ENCODE measurements around the gene HRH2.

The HRH2 gene

DNA sequence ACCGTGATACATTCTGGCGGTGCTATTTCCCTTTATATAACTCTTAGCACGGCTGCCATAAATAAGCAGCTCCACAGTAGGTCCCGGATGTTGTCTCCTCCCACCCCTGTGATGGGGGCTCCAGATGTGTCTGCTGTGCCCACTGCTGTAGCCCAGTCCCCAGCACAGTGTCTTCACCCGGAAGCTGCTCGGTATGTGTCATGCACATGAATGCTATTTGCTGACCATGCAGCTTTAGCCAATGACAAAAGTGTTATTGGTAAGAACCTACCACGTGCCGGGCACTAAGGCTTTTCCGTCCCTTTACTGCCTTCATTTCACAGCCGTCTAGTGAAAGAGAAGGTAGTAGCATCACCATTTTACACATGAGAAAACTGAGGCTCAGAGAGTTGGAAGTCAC lies 20.2 kb downstream of the HRH2 start:
- no peak for DNase-seq

DNA sequence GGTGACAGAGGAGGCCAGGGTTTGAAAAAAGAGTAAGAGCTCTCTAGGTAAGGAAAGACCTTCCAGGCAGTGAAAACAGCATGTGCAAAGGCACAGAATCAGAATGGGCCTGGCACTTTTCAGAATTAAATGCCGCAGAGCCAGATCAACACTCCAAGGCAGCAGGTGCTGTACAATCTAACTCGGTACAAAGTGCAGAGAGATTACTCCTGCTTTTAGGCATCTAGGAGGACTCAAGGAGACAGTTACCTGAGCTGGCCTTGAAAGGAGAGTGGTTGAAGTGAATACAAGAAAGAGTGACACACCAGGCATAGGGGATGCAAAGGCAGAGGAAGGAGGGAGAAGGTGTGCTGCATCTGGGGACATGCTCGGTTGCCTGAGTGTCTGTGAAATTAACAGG lies 21.5 kb downstream of the HRH2 start:
- DNase-seq, result no peak

DNA sequence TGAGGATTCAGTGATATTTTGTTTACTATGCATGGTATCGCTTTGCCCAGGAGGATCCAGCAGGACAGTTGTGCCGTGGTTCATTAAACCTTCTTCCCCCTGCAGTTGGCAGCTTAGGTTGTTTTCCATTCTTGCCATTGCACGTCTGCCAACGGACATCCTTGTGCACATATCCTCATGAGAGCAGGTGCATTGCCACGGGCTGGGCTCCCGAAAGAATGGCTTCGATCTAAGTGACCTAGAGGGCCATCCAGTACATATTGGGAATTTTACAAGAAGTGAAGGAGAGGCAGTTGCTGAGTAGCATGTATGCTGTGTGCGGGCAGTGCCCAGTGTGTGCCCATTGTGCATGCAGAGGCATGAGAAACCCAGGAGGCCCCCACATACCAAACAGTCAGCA lies 22.1 kb downstream of the HRH2 start:
- no peak for DNase-seq

DNA sequence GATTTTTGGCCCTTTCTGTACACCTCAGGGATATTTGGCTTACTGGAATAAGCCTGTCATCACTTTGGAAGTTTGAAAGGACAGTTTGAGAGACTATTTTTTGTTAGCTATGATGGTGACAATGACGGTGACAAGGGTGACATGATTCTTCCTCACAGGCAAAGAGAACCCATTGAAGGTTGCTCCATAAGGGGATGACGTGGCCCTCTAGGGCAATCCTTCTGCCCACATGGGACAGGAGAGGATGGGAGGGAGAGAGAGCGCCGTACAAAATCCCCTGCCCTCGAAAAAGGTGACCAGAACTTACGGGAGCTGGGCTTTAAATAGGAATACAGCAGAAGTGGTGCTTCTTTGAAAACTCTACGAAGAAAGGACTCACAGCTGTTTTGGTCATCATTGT lies 22.6 kb downstream of the HRH2 start:
- DNase-seq, result no peak

DNA sequence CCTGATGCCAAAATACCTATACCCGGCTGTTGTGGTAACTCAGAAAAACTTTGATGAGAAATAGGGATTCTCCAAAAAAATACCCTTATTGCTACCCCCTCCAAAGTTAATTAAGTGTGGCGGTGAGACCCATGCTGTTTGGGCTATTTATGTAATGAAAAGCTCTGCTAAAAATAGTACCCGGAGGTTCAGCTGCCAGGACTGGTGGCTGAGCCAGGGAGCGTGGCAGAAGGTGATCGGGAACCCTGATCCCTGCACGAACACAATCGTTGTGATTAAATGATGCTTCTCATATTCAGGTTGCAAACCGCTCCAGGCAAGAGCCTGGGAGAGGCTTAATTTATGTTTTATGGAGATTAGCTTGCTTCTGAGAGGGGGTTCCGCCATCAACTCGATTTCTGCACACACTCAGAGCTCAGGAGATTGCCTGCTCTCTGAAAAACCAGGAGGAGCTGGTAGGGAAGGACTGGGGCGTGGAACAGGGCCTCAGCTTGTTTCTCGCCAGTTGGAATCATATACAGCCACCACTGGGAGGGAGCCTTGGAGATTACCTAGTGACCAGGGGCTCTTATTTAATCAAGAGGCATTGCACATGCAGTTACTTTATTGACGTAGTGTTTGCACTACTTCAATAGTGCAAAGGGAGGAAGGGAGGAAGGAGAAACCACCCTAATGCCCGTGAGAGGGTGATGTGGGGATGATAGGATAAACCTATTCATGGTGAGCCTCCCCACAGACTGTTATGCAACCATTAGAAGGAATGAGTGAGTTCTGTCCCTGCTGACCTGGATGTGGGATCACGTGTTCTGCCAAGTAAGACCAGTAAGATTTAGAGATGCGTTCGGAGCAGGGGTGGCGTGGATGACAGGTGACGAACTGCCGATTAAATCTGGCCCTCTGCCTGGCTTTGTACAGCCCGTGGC lies 23.4 kb downstream of the HRH2 start:
- DNase-seq, result no peak

DNA sequence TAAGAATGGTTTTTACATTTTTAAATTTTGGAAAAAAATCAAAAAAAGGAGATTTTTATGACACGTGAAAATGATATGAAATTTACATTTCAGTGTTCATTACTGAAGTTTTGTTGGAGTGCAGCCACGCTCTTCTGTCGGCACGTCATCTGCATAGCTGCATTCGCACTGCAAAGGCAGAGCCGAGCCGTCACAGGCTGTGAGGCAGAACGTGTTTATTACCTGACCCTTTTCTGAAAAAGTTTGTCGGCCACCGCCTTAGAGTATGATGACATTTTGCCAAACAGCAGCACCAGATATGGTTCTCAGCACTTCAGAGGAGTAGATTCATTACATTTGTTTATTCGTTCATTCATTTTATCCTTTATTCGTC lies 24.1 kb downstream of the HRH2 start:
- DNase-seq, result no peak

DNA sequence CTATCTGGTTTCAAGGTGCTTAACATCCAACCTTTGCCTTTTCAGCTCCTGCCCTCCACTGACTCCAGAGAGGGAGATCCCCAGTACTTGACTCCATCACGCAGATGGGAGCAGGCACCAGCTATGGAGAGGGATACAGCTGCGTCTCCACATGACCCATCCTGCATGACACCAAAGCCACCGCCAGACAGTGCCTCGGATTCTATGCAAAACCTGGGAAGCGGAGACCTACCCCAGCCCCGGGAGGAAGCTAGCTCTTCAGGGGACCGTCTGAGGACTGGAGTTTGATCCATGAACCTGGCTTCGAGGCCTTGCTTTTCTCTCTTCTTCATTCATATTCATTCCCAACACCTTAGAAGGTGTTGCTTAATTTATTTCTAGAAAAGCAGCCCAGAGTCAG lies 24.8 kb downstream of the HRH2 start:
- no peak for DNase-seq

DNA sequence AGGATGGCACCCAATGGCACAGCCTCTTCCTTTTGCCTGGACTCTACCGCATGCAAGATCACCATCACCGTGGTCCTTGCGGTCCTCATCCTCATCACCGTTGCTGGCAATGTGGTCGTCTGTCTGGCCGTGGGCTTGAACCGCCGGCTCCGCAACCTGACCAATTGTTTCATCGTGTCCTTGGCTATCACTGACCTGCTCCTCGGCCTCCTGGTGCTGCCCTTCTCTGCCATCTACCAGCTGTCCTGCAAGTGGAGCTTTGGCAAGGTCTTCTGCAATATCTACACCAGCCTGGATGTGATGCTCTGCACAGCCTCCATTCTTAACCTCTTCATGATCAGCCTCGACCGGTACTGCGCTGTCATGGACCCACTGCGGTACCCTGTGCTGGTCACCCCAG lies 25.4 kb downstream of the HRH2 start:
- DNase-seq, result no peak

DNA sequence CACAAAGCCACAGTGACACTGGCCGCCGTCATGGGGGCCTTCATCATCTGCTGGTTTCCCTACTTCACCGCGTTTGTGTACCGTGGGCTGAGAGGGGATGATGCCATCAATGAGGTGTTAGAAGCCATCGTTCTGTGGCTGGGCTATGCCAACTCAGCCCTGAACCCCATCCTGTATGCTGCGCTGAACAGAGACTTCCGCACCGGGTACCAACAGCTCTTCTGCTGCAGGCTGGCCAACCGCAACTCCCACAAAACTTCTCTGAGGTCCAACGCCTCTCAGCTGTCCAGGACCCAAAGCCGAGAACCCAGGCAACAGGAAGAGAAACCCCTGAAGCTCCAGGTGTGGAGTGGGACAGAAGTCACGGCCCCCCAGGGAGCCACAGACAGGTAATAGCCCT lies 26.1 kb downstream of the HRH2 start:
- no peak for DNase-seq

DNA sequence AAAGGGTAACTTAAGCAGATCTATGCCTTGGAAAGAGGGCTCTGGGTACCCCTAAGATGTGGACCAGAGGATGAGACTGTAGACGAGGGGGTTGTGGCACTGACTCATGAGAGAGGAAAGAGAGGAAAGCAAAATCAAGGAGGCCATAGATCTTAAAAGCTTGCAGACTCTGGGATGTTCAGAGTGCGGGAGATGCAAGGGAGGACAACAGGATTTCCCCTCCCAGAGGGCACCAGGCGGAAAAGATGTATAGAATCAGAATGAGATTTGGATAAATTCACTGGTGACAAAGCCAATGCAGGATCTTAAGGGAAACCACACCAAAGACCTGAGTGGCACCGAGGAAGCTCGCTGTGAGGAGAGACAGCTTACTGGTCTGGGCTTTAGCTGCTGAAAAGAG lies 27.1 kb downstream of the HRH2 start:
- no peak for DNase-seq

DNA sequence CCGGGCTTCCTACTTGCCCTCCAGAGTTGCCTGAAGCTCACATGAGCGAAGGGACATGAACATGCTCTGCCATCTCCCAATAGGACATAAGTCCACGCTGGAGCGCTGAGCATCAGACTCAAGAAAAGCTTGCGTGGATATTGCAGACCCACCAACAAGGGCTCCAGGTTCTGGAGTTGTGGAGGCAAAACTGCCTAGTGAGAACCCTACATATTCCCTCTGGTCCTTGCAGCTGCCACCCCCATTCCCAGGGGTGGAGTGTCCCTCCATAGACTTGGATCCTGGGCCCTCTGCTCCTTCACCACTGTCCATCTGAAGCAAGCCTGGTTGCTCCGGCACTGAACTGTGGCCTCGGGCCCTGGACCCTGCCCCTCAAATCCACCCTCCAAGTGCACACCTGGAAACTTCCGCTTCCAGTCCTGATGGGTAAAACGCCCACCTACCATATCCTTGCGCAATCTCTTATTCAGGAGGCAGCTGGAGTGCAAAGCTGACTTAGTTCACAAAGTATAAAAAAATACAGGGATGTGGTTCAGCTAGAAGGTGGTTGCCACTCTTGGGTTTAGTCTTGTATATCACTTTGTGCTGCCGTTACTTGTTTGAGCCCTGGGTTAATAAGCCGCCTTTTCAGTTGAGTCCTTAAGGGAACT lies 28.0 kb downstream of the HRH2 start:
- DNase-seq, result no peak

DNA sequence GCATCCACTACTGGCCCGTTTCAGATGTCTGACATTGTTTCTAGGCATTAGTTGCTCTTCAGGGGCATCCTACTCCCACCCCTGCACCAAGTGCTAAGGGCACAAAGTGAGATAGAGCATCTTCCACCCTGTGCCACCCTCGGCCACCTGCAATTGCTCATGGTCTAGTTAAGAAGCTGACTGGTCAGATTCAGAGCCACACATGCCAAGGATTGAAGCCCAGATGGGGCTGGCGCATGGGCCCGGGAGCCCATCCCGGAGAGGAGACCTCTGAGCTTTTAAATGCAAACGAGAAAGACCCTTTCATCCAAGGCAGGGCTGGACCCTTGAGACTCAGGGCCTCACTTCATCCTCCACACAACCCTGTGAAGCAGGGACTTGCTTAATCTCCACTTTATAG lies 28.5 kb downstream of the HRH2 start:
- no peak for DNase-seq

DNA sequence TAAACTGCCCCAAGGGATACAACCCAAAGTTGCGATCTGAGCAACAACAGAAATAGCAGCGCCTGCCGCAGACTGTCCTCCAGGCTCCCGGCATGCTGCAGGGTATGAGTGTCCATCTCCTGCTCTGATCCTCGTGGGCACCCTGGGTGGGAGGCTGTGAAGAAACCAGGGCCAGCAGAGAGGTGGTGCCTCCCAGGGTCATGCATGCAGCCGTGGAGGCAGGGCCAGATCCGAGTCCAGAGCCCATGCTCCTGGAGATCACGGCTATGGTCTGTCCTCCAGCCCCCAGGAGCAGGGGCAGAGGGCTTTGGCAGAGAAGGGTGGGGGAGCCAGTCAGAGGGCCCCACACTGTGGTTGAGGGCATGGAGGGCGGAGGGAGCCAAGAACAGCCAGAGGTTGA lies 29.0 kb downstream of the HRH2 start:
- DNase-seq, result no peak

DNA sequence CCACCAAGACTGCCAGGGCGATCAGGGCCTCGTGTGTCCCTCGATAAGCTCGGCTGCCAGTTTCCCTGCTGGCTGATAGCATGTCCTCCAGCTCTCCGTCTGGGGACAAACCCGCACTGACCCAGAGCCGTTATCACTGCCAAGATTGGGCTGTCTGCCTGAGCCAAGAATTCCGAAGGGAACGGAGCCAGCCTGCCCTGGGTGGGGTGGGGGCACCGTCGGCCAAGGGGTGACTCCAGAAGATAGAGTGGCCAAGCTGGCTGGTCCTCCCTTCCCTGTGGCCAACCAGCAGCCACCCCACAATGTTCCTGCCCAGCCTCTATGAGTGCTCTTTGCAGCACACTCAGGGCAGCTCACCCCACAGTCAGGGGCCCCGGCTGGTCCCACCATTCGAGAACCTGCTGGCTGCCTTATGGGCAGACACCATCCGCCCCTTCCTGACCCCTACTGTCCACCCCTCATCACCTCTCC lies 29.4 kb downstream of the HRH2 start:
- DNase-seq, result no peak

DNA sequence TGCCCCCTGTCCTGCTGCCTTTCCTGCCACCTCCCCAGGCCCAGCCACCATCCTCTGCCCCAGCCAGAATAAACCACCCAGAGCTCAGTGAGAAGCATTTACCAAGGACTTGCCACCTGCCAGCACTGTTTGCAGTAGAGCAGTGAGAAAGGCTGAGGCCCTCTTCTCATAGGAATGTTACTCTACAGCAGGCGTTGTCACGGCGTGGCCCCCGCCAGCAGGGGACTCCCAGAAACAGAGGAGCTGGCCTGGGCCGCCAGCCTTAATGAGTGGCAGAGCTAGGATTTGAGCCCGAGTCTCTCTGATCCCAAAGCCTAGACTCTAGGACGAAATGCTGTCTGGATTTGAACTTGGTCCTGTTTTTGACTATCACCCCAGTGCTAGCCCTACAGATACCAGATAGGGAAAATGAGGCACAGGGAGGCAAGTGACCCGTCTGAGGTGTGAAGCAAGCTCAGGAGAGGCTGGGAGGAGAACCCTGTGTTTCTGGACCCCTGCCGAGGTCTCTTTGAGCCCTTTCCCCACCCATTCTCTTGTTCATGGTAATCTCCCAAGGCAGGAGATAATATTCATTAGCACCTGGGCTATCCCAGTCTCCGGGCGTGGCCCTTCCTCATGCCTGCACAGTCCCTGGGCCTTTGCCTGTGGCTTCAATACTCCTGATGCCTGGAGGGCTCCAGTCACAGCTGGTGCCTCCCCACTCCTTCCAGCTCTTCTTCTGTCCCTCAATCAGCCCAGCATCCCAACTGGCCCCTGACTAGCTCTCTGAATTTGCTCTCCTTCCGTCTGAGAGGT lies 30.7 kb downstream of the HRH2 start:
- DNase-seq, result no peak

DNA sequence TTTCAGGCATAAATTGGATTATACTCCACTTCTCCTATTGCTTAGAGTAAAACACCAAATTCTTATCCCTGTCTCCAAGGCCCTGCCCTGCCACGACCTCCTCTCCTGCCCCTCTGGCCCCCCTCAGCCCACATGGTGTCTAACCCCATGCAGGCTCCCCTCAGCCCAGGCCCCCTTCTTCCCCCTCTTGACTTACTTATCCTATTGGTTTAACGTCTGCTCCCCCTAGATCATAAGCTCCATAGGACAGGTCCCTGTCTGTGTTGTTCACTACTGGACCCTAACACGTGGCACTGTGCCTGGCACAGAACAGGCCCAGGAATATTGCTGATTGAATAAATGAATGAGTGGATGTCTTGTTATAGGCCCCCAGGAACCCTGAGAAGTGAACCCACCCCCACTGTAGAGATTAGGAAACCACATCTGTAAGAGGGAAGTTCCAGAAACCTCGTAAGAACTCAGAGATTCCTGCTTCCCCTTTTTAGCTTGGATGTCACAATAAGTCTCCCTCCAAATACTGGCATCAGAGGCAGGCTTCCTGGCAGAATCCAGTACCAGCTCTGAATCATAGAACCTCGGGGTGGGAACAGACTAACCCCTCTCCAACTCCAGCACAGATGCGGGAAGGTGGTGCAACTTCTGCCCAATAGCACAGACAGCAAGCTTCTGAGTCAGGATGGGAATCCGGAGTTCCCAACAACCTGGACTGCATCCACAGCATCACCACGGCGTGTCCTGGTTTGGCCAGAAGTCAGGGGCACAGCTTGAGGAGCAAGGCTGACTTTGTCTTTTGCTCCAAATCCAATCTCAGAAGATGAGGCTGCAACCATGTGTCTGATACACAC lies 31.5 kb downstream of the HRH2 start:
- DNase-seq, result peak; percentile 61

DNA sequence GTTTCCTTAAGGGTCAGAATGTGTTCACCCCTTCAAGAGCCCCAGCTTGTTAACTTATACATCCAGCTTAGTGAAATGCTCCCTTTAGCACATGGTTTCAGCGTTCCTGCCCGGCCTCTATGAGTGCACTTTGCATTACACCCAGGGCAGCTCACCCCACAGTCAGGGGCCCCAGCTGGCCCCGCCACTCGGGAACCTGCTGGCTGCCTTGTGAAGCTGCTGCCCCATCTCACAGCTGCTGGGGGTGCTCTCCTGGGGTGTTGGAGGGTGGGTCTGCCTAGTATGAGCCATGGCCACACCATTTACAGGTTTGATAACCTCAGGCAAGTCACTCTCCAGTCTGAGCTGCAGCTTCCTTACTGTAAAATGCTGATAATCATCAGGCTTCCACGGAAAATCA lies 32.2 kb downstream of the HRH2 start:
- DNase-seq, result no peak

DNA sequence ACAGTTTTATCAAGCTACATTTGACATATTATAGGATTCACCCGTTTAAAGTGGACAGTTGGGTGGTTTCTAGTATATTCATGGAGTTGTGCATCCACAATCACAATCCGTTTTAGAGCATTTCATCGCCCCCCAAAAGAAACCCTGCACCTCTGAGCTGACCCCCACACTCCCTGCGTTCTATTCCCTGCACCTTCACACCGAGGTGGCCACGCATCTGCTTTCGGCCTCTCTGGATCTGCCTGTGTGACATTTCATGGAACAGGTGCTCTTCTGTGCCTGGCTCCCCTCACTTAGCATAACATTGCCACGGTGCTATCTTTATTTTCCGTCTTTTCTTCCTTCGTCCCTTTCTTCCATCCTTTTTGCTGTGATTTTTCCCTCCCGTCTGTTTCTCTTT lies 32.7 kb downstream of the HRH2 start:
- DNase-seq, result no peak

DNA sequence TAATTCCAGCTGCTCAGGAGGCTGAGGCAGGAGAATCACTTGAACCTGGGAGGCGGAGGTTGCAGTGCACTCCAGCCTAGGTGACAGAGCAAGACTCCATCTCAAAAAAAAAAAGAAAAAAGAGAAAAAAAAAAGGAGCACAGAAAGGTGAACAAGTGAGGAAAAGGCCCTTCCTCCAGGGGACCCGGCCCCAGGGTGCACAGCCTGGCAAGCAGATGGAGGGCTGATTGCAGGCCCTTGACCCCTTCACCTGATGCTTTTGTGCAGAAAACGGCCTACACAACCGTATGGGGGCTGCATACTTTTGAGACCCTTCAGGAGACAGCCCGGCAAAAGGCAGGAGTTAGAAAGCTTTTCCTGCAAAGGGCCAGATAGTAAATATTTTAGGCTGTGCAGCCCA lies 33.9 kb downstream of the HRH2 start:
- no peak for DNase-seq

DNA sequence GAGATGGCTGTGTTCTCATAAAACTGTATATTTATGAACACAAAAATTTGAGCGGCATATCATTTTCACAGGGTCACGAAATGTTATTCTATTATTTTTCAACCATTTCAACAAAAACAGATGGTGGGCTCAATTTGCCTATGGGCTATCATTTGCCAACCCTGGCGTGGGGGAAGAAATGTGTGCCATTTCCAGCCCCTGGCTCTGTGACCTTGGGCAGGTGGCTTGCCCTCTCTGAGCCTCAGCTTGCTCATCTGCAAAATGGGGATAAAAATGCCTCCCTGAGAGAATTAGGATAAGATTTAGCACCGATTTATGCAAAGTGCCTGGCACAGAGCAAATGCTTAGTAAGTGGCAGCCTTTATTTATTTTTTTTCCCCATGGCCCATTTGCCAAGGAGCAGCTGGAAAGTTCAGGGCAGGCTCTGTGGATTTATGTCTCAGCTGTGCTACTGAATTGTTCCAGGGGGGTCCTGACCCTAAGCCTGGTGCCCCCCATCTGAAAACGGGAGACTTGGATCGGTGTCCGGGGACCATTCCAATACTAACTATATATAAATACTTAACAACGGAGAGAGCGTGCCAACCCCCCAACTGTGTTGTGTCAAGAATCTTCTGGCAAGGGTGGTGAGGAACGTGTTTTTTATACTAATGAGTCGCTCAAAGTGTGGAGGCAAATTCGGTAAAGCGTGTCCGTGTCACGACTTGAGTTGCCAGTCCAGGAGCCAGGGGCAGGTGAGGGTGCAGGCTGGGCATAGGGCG lies 34.5 kb downstream of the HRH2 start:
- DNase-seq, result no peak

DNA sequence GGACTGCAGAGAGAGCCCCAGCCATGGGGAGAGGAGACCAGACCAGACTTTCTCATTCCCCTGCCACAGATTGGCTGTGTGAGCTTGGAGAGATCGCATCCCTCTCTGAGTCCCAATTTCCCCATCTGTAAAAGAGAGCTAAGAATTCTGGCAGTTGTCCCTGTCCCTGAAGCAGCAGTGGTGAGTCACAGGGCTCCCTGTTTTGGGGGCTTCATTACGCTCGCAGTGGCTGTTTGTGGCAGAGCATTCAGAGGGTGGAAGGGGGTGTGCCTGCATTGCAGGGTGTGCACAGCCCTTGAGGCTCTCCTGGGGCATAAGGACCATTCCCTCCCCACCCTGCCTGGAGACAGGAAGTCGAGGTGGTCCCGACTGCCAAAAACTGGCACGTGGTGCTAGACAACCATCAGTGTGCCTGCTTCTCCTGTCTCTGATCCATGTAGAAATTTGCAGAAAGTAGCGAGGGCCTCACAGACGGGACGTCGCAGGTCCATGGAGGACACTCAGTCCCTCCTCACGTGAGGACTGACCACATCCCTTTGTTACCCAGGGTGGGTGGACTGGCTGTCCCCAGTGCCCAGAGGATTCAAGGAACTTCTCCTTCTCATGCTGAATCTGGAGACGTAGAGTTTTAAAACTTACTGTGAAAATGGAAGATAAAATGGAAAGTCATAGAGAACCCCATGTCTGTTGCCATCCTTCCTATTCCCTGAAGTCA lies 35.3 kb downstream of the HRH2 start:
- no peak for DNase-seq
